ENCODE data around the gene SUFU.

Gene SUFU

DNA sequence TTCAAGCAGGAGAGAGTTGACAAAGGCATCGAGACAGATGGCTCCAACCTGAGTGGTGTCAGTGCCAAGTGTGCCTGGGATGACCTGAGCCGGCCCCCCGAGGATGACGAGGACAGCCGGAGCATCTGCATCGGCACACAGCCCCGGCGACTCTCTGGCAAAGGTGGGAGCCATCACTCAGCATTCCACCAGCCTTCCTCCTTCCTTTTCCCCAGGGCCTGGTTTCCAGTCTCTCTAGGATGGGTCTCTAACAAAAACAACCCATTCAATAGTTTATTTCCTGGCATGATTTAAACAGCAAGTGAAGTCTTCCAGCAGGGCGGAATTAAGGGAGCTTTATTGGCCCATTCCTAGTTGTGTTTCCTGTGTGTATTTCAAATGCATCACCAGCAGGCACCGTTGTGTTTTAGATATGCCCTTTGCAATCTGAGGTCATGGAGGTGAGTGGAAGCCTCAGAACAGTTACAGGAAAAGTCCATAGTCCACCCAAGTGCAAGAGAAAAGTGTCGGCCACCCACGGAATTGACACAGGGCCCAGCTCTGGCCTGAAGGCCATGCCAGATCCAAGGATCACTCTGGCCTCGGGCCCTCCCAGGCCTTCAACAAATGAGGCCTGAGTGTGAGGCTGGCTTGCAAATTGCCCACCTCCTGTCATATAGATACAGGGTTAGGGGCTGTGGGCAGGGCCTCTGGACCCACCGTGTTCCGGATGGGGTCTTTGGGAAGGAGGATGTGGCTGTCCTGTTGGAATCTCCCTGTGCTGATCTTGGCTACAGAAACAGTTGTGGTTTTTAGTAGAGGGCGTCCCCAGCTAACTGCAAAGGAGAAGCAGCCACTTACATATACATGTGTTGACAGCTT is 93.6 kb downstream of the SUFU start:
- TF ChIP-seq GATA3 (IDR thresholded peaks at IDR 0.05; ENCODE audit: low read depth, low read length) (no peak), GATA2 (IDR thresholded peaks at IDR 0.05; ENCODE audit: low read depth, low read length) (no peak)

DNA sequence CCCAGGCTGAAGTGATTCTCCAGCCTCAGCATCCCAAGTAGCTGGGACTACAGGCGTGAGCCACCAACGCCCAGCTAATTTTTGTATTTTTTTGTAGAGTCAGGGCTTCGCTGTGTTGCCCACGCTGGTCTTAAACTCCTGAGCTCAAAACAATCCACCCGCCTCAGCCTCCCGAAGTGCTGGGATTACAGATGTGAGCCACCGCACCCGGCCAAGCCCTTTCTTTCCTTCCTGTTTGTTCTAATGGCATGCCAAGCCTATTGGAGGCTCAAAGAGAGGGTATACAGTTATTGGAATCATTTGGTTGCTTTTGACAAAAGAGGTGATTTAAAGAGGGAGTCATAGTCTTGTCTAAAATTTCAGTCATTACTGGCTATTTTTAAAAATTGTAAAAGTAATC is 94.5 kb downstream of the SUFU start:
- TF ChIP-seq GATA2 (IDR thresholded peaks at IDR 0.05; ENCODE audit: low read depth, low read length) (no peak), GATA3 (IDR thresholded peaks at IDR 0.05; ENCODE audit: low read depth, low read length) (no peak)

DNA sequence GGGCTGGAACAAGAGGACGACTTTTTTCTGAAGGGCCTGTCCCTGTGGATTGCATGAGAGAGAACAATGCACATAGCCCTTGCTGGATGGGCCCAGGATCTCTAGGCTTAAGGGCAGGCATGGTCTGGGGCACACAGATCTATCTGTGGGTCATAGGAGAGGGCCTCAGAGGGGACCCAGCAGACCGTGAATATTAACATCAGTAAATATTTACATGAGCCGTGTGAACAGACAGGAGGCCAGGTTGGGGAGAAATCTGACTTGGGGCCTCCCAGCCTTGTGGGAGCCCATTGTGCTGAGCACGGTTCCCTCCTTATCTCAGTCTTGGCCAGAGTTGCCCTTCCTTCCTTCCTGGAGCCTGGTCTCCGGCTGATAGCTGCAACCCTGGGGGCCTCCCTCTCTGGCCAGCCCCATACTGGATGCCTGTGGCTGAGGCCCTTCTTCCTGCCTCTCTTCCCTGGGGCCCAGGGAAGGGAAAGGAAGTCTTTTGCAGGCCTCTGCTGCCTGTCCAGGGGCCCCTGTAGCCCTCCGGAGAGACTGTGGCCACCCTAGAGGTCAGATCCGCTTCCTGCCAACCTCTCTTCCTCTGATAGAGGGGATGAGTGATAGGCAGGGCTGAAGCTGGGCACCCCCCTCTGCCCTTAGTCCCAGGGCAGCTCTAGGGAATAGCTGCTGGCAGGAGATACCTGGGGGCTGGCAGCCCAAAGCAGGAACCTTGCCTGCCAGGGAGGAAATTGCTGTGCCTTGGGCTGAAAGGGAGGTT is 96.0 kb downstream of the SUFU start:
- TF ChIP-seq GATA3 (IDR thresholded peaks at IDR 0.05; ENCODE audit: low read depth, low read length) = no peak

DNA sequence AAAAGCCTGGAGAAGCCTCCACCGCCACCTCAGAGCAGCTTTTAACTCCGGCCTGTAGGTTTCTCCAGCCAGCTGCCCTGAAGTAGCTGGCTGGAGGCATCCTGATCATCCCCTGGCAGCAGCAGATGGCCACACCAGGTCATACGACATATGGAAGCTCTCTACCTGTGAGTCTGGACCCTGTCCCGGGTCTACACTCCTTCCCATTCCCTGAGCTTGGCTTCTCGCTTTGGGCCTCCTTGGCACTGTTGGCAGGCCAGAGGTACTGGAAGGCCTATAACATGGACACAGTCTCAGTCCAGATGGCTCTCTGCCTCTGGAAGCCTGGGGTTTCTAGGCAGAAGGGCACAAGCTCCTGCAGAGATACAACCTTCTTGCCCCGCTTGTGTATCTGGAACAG is 97.0 kb downstream of the SUFU start:
- no peak for TF ChIP-seq GATA2 (IDR thresholded peaks at IDR 0.05; ENCODE audit: low read depth, low read length)

DNA sequence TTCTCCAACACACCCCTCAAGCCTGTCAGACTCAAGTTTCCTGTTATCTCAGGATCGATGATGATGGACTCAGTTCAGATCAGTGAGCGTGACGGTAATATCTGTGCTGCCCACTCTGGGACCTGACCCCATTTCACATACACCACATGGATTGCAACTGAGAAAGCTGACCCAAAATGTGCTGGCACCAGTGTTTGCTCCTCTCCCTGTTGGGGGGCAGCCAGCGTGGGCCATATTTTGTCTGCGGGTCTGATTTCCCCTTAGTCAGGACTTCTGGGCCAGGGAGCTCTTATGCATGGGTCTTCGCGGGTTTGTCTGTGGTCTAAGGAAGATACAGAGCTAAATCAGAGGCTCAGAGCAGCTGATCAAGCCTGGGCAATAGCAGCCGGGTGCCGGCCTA is 97.9 kb downstream of the SUFU start:
- no peak for TF ChIP-seq GATA3 (IDR thresholded peaks at IDR 0.05; ENCODE audit: low read depth, low read length)
- no peak for TF ChIP-seq GATA2 (IDR thresholded peaks at IDR 0.05; ENCODE audit: low read depth, low read length)

DNA sequence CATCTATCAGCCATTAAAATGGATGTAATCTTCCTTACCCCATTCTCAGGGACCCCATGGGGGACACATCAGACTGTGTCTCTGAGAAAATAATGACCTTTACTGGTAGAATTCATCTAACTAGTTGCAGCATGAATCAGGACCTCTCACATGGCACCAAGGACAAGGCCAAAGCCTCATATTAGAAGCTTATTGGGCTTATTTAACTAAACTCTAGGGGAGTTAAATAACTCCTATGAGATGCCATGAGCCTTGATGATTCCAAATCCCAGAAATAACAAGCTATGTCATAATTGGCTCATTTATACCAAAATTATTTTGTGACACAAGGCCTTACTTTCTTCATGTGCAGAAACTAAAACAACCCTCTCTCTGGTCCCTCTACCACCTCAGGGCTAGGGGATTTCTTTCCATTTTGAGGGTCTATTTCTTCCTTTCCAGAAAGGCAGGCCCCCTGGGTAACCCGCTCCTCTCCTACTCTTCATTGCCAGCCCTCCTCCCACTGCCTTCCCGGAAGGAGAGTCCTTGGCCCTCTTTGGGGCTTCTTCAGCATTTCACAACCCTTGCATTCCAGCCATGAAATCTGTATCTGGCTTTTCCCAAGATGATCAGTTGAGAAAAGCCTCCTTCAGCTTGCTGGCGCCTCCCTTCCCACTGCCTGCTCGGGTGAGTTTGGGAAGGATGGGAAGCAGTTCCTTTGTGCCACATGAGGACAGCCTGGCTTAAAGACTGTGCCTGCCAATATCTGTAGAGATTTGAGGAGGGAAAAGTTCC is 98.7 kb downstream of the SUFU start:
- TF ChIP-seq GATA3 (IDR thresholded peaks at IDR 0.05; ENCODE audit: low read depth, low read length) (no peak), GATA2 (IDR thresholded peaks at IDR 0.05; ENCODE audit: low read depth, low read length) (no peak)

DNA sequence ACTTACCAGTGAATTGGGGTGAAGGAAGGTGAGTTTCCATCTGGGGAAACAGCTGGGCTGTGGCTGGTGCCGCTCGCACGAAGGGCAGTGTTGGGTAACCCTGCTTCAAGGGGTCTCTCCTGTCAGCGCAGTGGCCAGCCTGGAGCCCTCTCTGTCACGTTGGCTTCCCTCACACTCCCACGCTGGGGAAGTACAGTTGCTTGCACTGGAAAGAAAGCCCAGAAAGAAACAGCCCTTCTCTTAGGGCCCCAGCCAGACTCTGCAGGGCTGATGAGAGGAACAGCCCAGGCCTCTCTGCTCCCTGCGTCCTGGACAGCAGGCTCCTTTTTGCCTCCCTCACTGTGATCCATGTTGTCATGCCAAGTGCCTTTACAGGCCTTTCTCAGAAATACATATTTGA is 100.2 kb downstream of the SUFU start:
- TF ChIP-seq GATA2 (IDR thresholded peaks at IDR 0.05; ENCODE audit: low read depth, low read length) (no peak), GATA3 (IDR thresholded peaks at IDR 0.05; ENCODE audit: low read depth, low read length) (no peak)

DNA sequence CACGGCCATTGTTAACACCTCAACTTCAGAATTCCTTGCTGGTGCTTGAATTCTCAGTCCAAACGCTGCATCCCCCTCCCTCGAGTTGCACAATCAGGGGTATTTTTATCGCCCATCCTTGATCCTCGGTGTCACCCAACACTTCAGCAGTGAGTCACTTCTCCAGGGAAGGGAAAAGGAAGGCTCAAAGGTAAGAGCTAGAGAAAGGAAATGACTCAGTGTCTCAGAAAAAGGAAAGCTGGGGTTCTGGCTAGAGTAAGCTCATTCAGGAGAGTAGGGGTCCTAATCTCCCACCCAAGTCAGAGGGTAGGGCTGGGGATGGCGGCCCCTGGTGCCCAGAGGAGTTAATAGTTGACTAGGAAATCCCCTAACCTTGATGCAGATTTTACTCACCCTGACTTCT is 100.7 kb downstream of the SUFU start:
- TF ChIP-seq GATA2 (IDR thresholded peaks at IDR 0.05; ENCODE audit: low read depth, low read length) (no peak), GATA3 (IDR thresholded peaks at IDR 0.05; ENCODE audit: low read depth, low read length) (no peak)

DNA sequence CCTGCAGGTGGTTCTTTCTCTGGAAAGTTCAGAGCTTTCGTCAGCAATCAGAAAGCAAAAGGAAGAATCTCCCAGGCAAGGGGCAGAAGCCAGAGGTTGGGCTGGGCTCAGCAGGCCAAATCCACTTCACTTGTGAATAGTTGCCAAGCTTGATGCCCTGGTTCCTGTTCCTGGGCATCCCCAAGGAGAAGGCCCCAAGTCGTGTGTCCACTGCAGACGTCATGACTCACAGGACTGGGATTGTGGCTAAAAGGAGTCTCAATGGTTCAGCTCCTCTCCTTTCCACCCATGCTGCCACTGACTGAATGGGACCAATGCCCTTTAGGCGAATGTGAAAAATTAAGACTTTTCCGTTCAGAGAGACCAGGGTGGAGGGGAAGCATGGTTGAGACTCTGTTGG is 101.9 kb downstream of the SUFU start:
- TF ChIP-seq GATA3 (IDR thresholded peaks at IDR 0.05; ENCODE audit: low read depth, low read length) = no peak
- no peak for TF ChIP-seq GATA2 (IDR thresholded peaks at IDR 0.05; ENCODE audit: low read depth, low read length)

DNA sequence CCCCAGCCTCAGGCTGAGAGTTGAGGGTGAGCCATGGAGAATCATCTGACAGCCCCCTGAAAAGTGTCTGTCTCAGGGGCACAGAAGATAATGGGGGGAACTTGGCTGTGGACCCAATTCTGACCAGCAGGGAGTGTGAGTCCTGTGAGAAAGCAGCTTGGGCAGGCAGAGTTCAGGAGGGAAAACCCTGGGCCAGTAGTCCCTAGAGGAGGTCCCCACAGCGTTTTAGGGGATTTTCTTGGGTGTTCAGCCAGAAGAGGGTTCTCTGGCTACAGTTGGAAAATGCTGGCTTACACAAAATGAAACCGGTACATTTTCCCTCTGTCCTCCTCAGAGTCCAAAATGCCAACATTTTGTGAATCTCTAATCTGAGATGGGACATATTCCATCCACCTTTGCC is 104.7 kb downstream of the SUFU start:
- TF ChIP-seq GATA3 (IDR thresholded peaks at IDR 0.05; ENCODE audit: low read depth, low read length) (no peak), GATA2 (IDR thresholded peaks at IDR 0.05; ENCODE audit: low read depth, low read length) (no peak)

DNA sequence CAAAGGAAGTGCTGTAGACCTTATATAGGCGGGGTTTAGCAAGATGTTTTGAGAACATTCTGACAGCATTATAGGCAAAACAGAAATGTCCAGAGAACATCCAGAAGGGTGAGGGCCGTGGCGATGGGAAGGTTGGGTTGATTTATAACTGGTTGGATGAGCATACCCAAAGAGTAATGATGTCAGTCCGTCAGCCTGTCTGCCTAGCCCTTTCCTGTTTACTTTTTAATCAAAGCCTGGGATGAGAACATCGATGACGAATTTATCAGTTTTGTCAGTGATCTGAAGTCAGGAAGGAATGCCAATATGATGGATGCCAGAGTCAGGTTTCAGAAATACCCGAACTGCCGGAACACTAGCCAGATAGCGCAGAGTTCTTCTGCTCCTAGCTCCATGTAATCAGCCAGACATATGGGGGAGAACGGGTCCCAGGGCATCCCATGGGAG is 106.7 kb downstream of the SUFU start:
- no peak for TF ChIP-seq GATA3 (IDR thresholded peaks at IDR 0.05; ENCODE audit: low read depth, low read length)
- no peak for TF ChIP-seq GATA2 (IDR thresholded peaks at IDR 0.05; ENCODE audit: low read depth, low read length)

DNA sequence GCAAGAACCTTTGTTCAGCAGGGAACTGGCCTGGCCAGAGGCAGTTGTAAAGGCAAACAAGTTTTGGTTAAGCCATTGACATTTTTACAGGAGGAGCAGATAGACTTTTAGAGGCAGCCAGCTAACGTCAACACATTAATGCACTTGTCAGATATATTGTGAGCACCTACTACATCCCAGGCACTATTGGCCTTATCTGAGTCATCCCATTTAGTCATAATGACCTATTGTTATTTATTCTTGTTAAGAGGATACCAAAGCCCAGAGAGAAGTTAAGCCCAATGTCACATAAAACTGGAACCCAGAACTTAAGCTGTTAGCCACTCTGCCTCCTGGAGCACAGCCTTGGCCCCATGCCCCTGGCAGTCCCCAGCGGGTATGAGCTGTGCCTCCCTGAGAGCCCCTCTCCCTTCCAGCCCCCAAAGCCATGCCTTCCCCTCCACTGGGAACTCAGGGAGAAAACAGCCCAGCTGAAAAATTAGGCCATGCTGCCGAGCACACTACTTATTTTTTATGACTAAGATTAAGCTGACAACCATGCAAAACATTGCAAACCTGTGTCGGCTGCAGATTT is 107.8 kb downstream of the SUFU start:
- TF ChIP-seq GATA2 (IDR thresholded peaks at IDR 0.05; ENCODE audit: low read depth, low read length) = no peak

DNA sequence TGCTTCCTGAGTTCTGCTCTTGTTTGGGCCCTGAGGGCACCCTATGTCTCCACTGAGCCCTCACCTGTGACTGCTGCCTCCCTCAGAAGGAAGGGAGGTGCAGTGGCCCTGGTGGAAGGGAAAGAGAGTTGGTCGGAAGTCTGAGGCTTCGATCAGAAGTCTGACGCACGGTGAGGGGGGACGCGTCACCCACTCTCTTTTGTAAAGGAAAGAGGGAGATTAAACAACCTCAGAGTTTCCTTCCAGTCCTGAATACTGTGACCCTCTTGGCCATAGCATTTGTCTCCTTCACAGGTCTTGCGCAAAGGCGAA is 109.1 kb downstream of the SUFU start:
- no peak for TF ChIP-seq GATA2 (IDR thresholded peaks at IDR 0.05; ENCODE audit: low read depth, low read length)
- no peak for TF ChIP-seq GATA3 (IDR thresholded peaks at IDR 0.05; ENCODE audit: low read depth, low read length)

DNA sequence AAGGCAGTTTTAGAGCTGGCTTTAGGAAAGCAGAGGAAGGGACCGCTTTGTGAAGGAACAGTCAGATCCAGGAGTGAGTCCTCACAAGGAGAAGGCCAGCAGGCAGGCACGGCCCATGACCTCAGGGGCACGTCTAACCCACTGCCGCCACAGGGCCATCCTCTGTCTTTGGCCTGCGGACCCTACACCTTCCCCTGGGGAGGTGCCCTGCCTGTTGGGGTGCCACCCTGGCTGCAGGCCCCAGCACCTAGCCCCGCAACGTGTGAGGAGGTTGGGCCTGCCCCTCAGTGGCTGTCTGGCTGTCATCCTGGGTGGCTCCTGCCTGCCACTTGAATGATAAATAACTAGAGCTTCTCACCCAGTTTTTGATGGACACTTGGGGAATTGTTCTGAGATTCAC is 109.5 kb downstream of the SUFU start:
- TF ChIP-seq GATA2 (IDR thresholded peaks at IDR 0.05; ENCODE audit: low read depth, low read length) (no peak), GATA3 (IDR thresholded peaks at IDR 0.05; ENCODE audit: low read depth, low read length) (no peak)

Data from SH-SY5Y (cell line).